ENCODE results near the gene FSIP1. TPM values are rescaled to one million over a fixed set of nuclear protein-coding genes. Genes with fewer than 3 reads are reported as not detected.

FSIP1 gene
- total RNA-seq, 1 donor: 0.27 TPM

- no peak for DNase-seq (ENCODE audit: low read depth in 2 of 3, low spot score in 2 of 3)
Observed at GRCh38 chr15:39721893-39722292, 60.7 kb downstream of the FSIP1 start.

- DNase-seq (ENCODE audit: low read depth in 2 of 3, low spot score in 2 of 3): peak in 2 of 3 donors; percentile 8 to 37
Observed at GRCh38 chr15:39720621-39721611, 61.7 kb downstream of the FSIP1 start.

- DNase-seq (ENCODE audit: low read depth in 2 of 3, low spot score in 2 of 3): no peak
Observed at GRCh38 chr15:39720081-39720480, 62.6 kb downstream of the FSIP1 start.

- no peak for DNase-seq (ENCODE audit: low read depth in 2 of 3, low spot score in 2 of 3)
Observed at GRCh38 chr15:39719109-39719508, 63.5 kb downstream of the FSIP1 start.

- no peak for DNase-seq (ENCODE audit: low read depth in 2 of 3, low spot score in 2 of 3)
Observed at GRCh38 chr15:39717134-39717533, 65.5 kb downstream of the FSIP1 start.

- DNase-seq (ENCODE audit: low read depth in 2 of 3, low spot score in 2 of 3): no peak
Observed at GRCh38 chr15:39714251-39714650, 68.4 kb downstream of the FSIP1 start.

- DNase-seq (ENCODE audit: low read depth in 2 of 3, low spot score in 2 of 3): no peak
Observed at GRCh38 chr15:39713846-39714245, 68.8 kb downstream of the FSIP1 start.

GRCh38 chr15:39710681-39711080 is 72.0 kb downstream of the FSIP1 start:
- no peak for DNase-seq (ENCODE audit: low read depth in 2 of 3, low spot score in 2 of 3)

GRCh38 chr15:39709941-39710340 is 72.7 kb downstream of the FSIP1 start:
- no peak for DNase-seq (ENCODE audit: low read depth in 2 of 3, low spot score in 2 of 3)

- DNase-seq (ENCODE audit: low read depth in 2 of 3, low spot score in 2 of 3): no peak
Observed at GRCh38 chr15:39706206-39706605, 76.4 kb downstream of the FSIP1 start.

- DNase-seq (ENCODE audit: low read depth in 2 of 3, low spot score in 2 of 3): peak in 1 of 3 donors; percentile 12
Observed at GRCh38 chr15:39704689-39705088, 78.0 kb downstream of the FSIP1 start.

GRCh38 chr15:39704235-39704634 is 78.4 kb downstream of the FSIP1 start:
- DNase-seq (ENCODE audit: low read depth in 2 of 3, low spot score in 2 of 3): no peak

- no peak for DNase-seq (ENCODE audit: low read depth in 2 of 3, low spot score in 2 of 3)
Observed at GRCh38 chr15:39701988-39702387, 80.7 kb downstream of the FSIP1 start.

- DNase-seq (ENCODE audit: low read depth in 2 of 3, low spot score in 2 of 3): no peak
Observed at GRCh38 chr15:39700375-39700700, 82.3 kb downstream of the FSIP1 start.

- DNase-seq (ENCODE audit: low read depth in 2 of 3, low spot score in 2 of 3): no peak
Observed at GRCh38 chr15:39699516-39700374, 82.9 kb downstream of the FSIP1 start.

- DNase-seq (ENCODE audit: low read depth in 2 of 3, low spot score in 2 of 3): peak in 2 of 3 donors; percentile 27 to 30
Observed at GRCh38 chr15:39698444-39699390, 83.9 kb downstream of the FSIP1 start.

GRCh38 chr15:39697509-39697908 is 85.1 kb downstream of the FSIP1 start:
- DNase-seq (ENCODE audit: low read depth in 2 of 3, low spot score in 2 of 3): no peak

- DNase-seq (ENCODE audit: low read depth in 2 of 3, low spot score in 2 of 3): no peak
Observed at GRCh38 chr15:39695793-39696192, 86.8 kb downstream of the FSIP1 start.

GRCh38 chr15:39692356-39693327 is 90.0 kb downstream of the FSIP1 start:
- DNase-seq (ENCODE audit: low read depth in 2 of 3, low spot score in 2 of 3): no peak

Data from hematopoietic multipotent progenitor cell (in vitro differentiated cells).